Type B pancreatic cell (in vitro differentiated cells): Measurements from ENCODE around the gene FZD1. TPM values are rescaled to one million over a fixed set of nuclear protein-coding genes. Genes with fewer than 3 reads are reported as not detected.

ENCODE experiments used
- DNase-seq: peaks from one replicate; pipeline ENCODE4 v3.0.0; 2021; ENCODE audit warnings: mixed read lengths; ENCODE audit not compliant: unreplicated experiment; ENCODE audit errors: extremely low spot score
- H3K27ac Mint-ChIP-seq: 2 replicates; pipeline ENCODE4 v1.8.0; 2021; ENCODE audit warnings: mild to moderate bottlenecking, mixed read lengths
- H3K27me3 Mint-ChIP-seq: 2 replicates; pipeline ENCODE4 v1.8.0; 2021; ENCODE audit warnings: mixed read lengths
- H3K36me3 Mint-ChIP-seq: 2 replicates; pipeline ENCODE4 v1.8.0; 2021; ENCODE audit warnings: mixed read lengths
- H3K4me1 Mint-ChIP-seq: one replicate; pipeline ENCODE4 v1.8.0; 2021; ENCODE audit warnings: mixed read lengths; ENCODE audit not compliant: unreplicated experiment
- H3K4me3 Mint-ChIP-seq: 2 replicates; pipeline ENCODE4 v1.8.0; 2021; ENCODE audit warnings: mild to moderate bottlenecking, mixed read lengths
- H3K9me3 Mint-ChIP-seq: 2 replicates; pipeline ENCODE4 v1.8.0; 2021; ENCODE audit warnings: mixed read lengths
- CTCF ChIP-seq: fragments of 200-600 bp; sonication (generic); conservative IDR thresholded peaks from 2 replicates; pipeline ENCODE4 v1.5.0; 2021; ENCODE audit warnings: antibody characterized with exemption, mild to moderate bottlenecking
- total RNA-seq: library from RNA; stranded (reverse); gene quantifications from 2 replicates; pipeline ENCODE4 v1.2.1, GENCODE V29; 2021; ENCODE audit warnings: low replicate concordance

FZD1 gene
- total RNA-seq, 1 donor from 2014 or later: 23.8 TPM

GRCh38 chr7:91292506-91292905 is 28.3 kb downstream of the FZD1 start:
- H3K36me3 Mint-ChIP-seq: no peaks in the 10 kb centered on the region
- H3K27me3 Mint-ChIP-seq: no peaks in the 10 kb centered on the region
- TF ChIP-seq CTCF: no peak
- no peak for DNase-seq
- no peak overlapping the region for H3K27ac Mint-ChIP-seq
- no peaks in the 10 kb centered on the region for H3K9me3 Mint-ChIP-seq
- H3K4me1 Mint-ChIP-seq: peaks cover 7% of the 10 kb centered on the region
- H3K4me3 Mint-ChIP-seq: no peak overlapping the region

DNA sequence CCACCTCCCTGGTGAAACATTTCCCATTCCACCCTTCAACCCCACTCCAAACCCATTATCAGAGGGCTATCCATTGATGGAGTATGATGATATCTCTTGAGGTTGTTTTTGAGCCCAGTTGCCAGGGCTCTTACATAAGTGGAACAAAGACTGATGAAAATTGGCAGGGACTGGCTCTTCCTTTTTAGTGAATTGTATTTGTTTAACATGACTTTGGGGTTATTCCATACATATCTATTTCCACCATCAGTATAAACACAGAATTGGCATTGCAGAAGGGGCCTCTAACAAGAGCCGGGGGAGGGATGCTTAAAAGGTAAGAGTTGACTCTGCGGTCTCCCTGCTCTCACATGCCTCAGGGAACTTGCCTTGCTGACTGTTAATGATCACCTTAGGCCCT is 28.9 kb downstream of the FZD1 start:
- Mint-ChIP-seq H3K36me3 (no peaks in the 10 kb centered on the region), H3K4me1 (peaks cover 7% of the 10 kb centered on the region), H3K27me3 (no peaks in the 10 kb centered on the region), H3K9me3 (no peaks in the 10 kb centered on the region), H3K27ac (no peak overlapping the region), H3K4me3 (no peak overlapping the region)
- TF ChIP-seq CTCF: no peak
- no peak for DNase-seq

DNA sequence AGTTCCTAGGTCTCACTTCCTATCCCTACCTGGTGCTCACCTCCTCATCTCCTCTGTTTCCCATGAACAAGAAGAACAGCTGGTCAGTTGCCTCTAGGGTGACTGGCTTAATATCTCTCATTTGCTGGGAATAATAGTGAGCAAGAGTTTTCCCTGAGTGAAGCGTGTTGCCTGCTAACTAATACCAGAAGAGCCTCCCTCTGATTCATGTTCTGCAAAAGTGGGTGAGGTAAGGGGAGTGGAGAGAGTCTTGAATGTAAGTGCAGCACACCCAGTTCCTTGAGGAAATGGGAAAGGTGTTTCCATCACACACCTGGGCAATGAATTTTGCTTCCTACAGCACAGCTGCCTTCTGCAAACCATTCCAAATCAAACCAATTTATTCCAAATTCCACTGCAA is 29.6 kb downstream of the FZD1 start:
- no peaks in the 10 kb centered on the region for H3K9me3 Mint-ChIP-seq
- TF ChIP-seq CTCF: no peak
- H3K36me3 Mint-ChIP-seq: no peaks in the 10 kb centered on the region
- DNase-seq: no peak
- no peak overlapping the region for H3K27ac Mint-ChIP-seq
- no peaks in the 10 kb centered on the region for H3K27me3 Mint-ChIP-seq
- peaks cover 7% of the 10 kb centered on the region for H3K4me1 Mint-ChIP-seq
- H3K4me3 Mint-ChIP-seq: no peak overlapping the region

DNA sequence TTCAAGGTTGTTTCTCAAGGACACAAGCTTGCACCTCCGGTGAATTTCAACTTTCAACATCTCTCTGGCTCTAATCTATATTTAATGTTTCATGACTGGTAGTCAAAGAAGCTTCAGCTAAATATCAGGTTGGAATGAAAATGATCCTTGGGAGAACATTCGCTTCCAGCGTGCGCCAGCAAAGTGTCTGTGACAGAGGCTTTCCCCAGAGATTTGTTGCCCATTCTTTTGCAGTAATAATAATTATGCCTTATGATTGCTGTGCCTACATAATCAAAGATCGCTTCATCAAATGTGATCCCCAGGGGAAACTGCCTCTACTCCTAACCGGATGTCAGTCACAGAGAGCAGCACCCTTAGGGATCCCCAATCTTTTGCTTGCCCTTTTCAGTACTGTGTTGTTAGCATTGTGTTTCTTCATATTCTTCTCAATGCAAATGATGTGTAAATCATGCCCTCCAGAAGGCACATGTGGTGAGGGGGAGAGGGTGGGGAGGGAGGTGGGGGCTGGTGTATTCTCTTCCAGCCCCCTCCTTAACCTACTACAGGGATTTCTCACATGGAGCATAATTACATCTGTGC is 30.5 kb downstream of the FZD1 start:
- Mint-ChIP-seq H3K27me3 (no peaks in the 10 kb centered on the region), H3K27ac (no peak overlapping the region), H3K4me3 (no peak overlapping the region), H3K4me1 (peaks cover 7% of the 10 kb centered on the region), H3K36me3 (no peaks in the 10 kb centered on the region), H3K9me3 (no peaks in the 10 kb centered on the region)
- no peak for TF ChIP-seq CTCF
- no peak for DNase-seq

GRCh38 chr7:91295576-91295975 is 31.3 kb downstream of the FZD1 start:
- TF ChIP-seq CTCF: no peak
- no peaks in the 10 kb centered on the region for H3K36me3 Mint-ChIP-seq
- H3K27me3 Mint-ChIP-seq: no peaks in the 10 kb centered on the region
- H3K4me1 Mint-ChIP-seq: peaks cover 7% of the 10 kb centered on the region
- no peak for DNase-seq
- no peak overlapping the region for H3K4me3 Mint-ChIP-seq
- H3K27ac Mint-ChIP-seq: no peak overlapping the region
- H3K9me3 Mint-ChIP-seq: no peaks in the 10 kb centered on the region

- Mint-ChIP-seq H3K9me3 (no peaks in the 10 kb centered on the region), H3K27me3 (no peaks in the 10 kb centered on the region)
These were observed 33.7 kb downstream of the FZD1 start for GRCh38 chr7:91297939-91298338.

More at GRCh38 chr7:91297939-91298338, 33.7 kb downstream of the FZD1 start:
- TF ChIP-seq CTCF: no peak
- Mint-ChIP-seq H3K36me3 (no peaks in the 10 kb centered on the region), H3K4me3 (no peak overlapping the region), H3K4me1 (peaks cover 7% of the 10 kb centered on the region), H3K27ac (no peak overlapping the region)
- DNase-seq: no peak
